ENCODE data around the gene ST8SIA2. TPM values are rescaled to one million over a fixed set of nuclear protein-coding genes. Genes with fewer than 3 reads are reported as not detected.
A peak's percentile ranks its signal among the peaks of the same experiment; 100 is the strongest.

The ST8SIA2 gene
- total and polyA plus RNA-seq, 2 donors (not counting 1 experiment from before 2014, with no cell fraction given), result under 0.01 TPM; not detected in 1

- Histone ChIP-seq H4K20me1 (ENCODE audit: control insufficient read depth, extremely low read depth, insufficient read depth, low read length) (no peaks in the 10 kb centered on the region), H3K4me3 (replicated peaks in 1 of 4; ENCODE audit: control extremely low read depth in 1 of 4, insufficient read depth in 1 of 4, low read depth in 3 of 4, low read length in 4 of 4) (no peak overlapping the region), H3K36me3 (ENCODE audit: control insufficient read depth, insufficient read depth, low read length) (no peaks in the 10 kb centered on the region), H3K27me3 (ENCODE audit: control insufficient read depth, insufficient read depth, low read length) (no peaks in the 10 kb centered on the region), H3K4me1 (ENCODE audit: control insufficient read depth, extremely low read depth, insufficient read depth, low read length) (no peaks in the 10 kb centered on the region), H3K4me2 (ENCODE audit: extremely low read depth, insufficient read depth, low read length) (no peak overlapping the region), H3K27ac (ENCODE audit: insufficient read depth, low read length) (no peak overlapping the region), H3K79me2 (ENCODE audit: control insufficient read depth, insufficient read depth, low read length) (no peaks in the 10 kb centered on the region), H2AFZ (ENCODE audit: low read length) (no peak overlapping the region), H3K9ac (ENCODE audit: insufficient read depth, low read length) (no peak overlapping the region), H3K9me3 (ENCODE audit: control insufficient read depth, insufficient read depth, low read depth, low read length) (no peaks in the 10 kb centered on the region)
- DNase-seq (ENCODE audit: low read depth in 2 of 2), result no peak
- TF ChIP-seq, protein P1, sequence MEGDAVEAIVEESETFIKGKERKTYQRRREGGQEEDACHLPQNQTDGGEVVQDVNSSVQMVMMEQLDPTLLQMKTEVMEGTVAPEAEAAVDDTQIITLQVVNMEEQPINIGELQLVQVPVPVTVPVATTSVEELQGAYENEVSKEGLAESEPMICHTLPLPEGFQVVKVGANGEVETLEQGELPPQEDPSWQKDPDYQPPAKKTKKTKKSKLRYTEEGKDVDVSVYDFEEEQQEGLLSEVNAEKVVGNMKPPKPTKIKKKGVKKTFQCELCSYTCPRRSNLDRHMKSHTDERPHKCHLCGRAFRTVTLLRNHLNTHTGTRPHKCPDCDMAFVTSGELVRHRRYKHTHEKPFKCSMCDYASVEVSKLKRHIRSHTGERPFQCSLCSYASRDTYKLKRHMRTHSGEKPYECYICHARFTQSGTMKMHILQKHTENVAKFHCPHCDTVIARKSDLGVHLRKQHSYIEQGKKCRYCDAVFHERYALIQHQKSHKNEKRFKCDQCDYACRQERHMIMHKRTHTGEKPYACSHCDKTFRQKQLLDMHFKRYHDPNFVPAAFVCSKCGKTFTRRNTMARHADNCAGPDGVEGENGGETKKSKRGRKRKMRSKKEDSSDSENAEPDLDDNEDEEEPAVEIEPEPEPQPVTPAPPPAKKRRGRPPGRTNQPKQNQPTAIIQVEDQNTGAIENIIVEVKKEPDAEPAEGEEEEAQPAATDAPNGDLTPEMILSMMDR (conservative IDR thresholded peaks at IDR 0.05 in 1 of 2, IDR thresholded peaks at IDR 0.05 in 1 of 2; ENCODE audit: low read depth in 1 of 2, low read length in 2 of 2), result no peak
- TF ChIP-seq EZH2 (IDR thresholded peaks at IDR 0.05; ENCODE audit: low read length, missing control alignments), result no peak
Observed at GRCh38 chr15:92411256-92411655, 17.6 kb downstream of the ST8SIA2 start.

DNA sequence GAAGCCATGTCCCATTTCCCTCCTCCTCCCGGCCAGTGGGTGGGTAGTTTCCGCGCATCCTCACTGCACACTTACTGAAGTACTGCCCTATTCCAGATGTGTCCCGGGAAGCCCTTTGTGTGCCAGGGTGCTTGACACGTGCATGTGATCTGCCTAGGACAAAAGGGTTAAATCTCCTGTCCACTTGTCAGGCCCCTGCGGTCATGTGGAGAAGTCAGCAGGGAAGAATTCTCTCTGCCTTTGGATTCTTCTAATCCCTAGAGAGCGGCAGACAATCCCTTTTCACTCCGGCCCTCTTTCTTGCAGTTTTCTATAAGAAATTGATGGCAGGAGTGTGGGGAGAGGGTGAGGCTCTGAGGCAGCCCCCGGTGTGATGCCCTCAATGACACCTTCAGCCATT lies 19.8 kb downstream of the ST8SIA2 start:
- Histone ChIP-seq H3K27me3 (ENCODE audit: control insufficient read depth, insufficient read depth, low read length) (no peaks in the 10 kb centered on the region), H3K79me2 (ENCODE audit: control insufficient read depth, insufficient read depth, low read length) (no peaks in the 10 kb centered on the region), H3K27ac (ENCODE audit: insufficient read depth, low read length) (no peak overlapping the region), H3K4me2 (ENCODE audit: extremely low read depth, insufficient read depth, low read length) (no peak overlapping the region), H2AFZ (ENCODE audit: low read length) (no peak overlapping the region), H3K4me3 (replicated peaks in 1 of 4; ENCODE audit: control extremely low read depth in 1 of 4, insufficient read depth in 1 of 4, low read depth in 3 of 4, low read length in 4 of 4) (no peak overlapping the region), H3K36me3 (ENCODE audit: control insufficient read depth, insufficient read depth, low read length) (no peaks in the 10 kb centered on the region), H3K9me3 (ENCODE audit: control insufficient read depth, insufficient read depth, low read depth, low read length) (no peaks in the 10 kb centered on the region), H3K4me1 (ENCODE audit: control insufficient read depth, extremely low read depth, insufficient read depth, low read length) (no peaks in the 10 kb centered on the region), H3K9ac (ENCODE audit: insufficient read depth, low read length) (no peak overlapping the region), H4K20me1 (ENCODE audit: control insufficient read depth, extremely low read depth, insufficient read depth, low read length) (no peaks in the 10 kb centered on the region)
- TF ChIP-seq, protein P1 (conservative IDR thresholded peaks at IDR 0.05 in 1 of 2, IDR thresholded peaks at IDR 0.05 in 1 of 2; ENCODE audit: low read depth in 1 of 2, low read length in 2 of 2), result no peak
- TF ChIP-seq EZH2 (IDR thresholded peaks at IDR 0.05; ENCODE audit: low read length, missing control alignments), result no peak
- no peak for DNase-seq (ENCODE audit: low read depth in 2 of 2)

- no peaks in the 10 kb centered on the region for H3K79me2 ChIP-seq (ENCODE audit: control insufficient read depth, insufficient read depth, low read length)
- H3K4me2 ChIP-seq (ENCODE audit: extremely low read depth, insufficient read depth, low read length), result no peak overlapping the region
- H3K36me3 ChIP-seq (ENCODE audit: control insufficient read depth, insufficient read depth, low read length), result no peaks in the 10 kb centered on the region
- no peaks in the 10 kb centered on the region for H3K27me3 ChIP-seq (ENCODE audit: control insufficient read depth, insufficient read depth, low read length)
- no peak overlapping the region for H3K4me3 ChIP-seq (replicated peaks in 1 of 4; ENCODE audit: control extremely low read depth in 1 of 4, insufficient read depth in 1 of 4, low read depth in 3 of 4, low read length in 4 of 4)
- DNase-seq (ENCODE audit: low read depth in 2 of 2), result peak in 1 of 2 donors; percentile 47
- H3K9me3 ChIP-seq (ENCODE audit: control insufficient read depth, insufficient read depth, low read depth, low read length), result no peaks in the 10 kb centered on the region
- H2AFZ ChIP-seq (ENCODE audit: low read length), result no peak overlapping the region
- no peak overlapping the region for H3K27ac ChIP-seq (ENCODE audit: insufficient read depth, low read length)
- no peaks in the 10 kb centered on the region for H3K4me1 ChIP-seq (ENCODE audit: control insufficient read depth, extremely low read depth, insufficient read depth, low read length)
- H4K20me1 ChIP-seq (ENCODE audit: control insufficient read depth, extremely low read depth, insufficient read depth, low read length), result no peaks in the 10 kb centered on the region
- no peak overlapping the region for H3K9ac ChIP-seq (ENCODE audit: insufficient read depth, low read length)
- no peak for TF ChIP-seq EZH2 (IDR thresholded peaks at IDR 0.05; ENCODE audit: low read length, missing control alignments)
- TF ChIP-seq, protein P1 (conservative IDR thresholded peaks at IDR 0.05 in 1 of 2, IDR thresholded peaks at IDR 0.05 in 1 of 2; ENCODE audit: low read depth in 1 of 2, low read length in 2 of 2), result no peak
Observed at GRCh38 chr15:92415639-92416297, 22.1 kb downstream of the ST8SIA2 start.

Measured in fibroblast of lung (primary cell).